ENCODE data around the gene KNG1. TPM values are rescaled to one million over a fixed set of nuclear protein-coding genes. Genes with fewer than 3 reads are reported as not detected.
A peak's percentile ranks its signal among the peaks of the same experiment; 100 is the strongest.

KNG1 gene
- total RNA-seq, 1 donor from 2014 or later = not detected

- Mint-ChIP-seq H3K4me3 (no peak overlapping the region), H3K36me3 (no peaks in the 10 kb centered on the region), H3K27ac (no peak overlapping the region), H3K9me3 (no peaks in the 10 kb centered on the region), H3K4me1 (ENCODE audit: unreplicated experiment) (peaks cover 7% of the 10 kb centered on the region), H3K27me3 (peaks cover 9% of the 10 kb centered on the region)
- DNase-seq (ENCODE audit: extremely low spot score, unreplicated experiment) = no peak
- no peak for TF ChIP-seq CTCF (conservative IDR thresholded peaks at IDR 0.05)
Measured at GRCh38 chr3:186754006-186754405, 36.8 kb downstream of the KNG1 start.

- no peak overlapping the region for H3K4me3 Mint-ChIP-seq
- peaks cover 7% of the 10 kb centered on the region for H3K4me1 Mint-ChIP-seq (ENCODE audit: unreplicated experiment)
- TF ChIP-seq CTCF (conservative IDR thresholded peaks at IDR 0.05) = no peak
- H3K27me3 Mint-ChIP-seq = peaks cover 9% of the 10 kb centered on the region
- no peaks in the 10 kb centered on the region for H3K36me3 Mint-ChIP-seq
- H3K27ac Mint-ChIP-seq = no peak overlapping the region
- no peak for DNase-seq (ENCODE audit: extremely low spot score, unreplicated experiment)
- no peaks in the 10 kb centered on the region for H3K9me3 Mint-ChIP-seq
Measured at GRCh38 chr3:186754871-186755270, 37.7 kb downstream of the KNG1 start.

- Mint-ChIP-seq H3K36me3 (no peaks in the 10 kb centered on the region), H3K4me3 (no peak overlapping the region), H3K4me1 (ENCODE audit: unreplicated experiment) (peaks cover 7% of the 10 kb centered on the region), H3K27me3 (peaks cover 9% of the 10 kb centered on the region), H3K9me3 (no peaks in the 10 kb centered on the region), H3K27ac (peak overlapping the region; percentile 68)
- no peak for TF ChIP-seq CTCF (conservative IDR thresholded peaks at IDR 0.05)
- no peak for DNase-seq (ENCODE audit: extremely low spot score, unreplicated experiment)
Measured at GRCh38 chr3:186757214-186757613, 40.1 kb downstream of the KNG1 start.

GRCh38 chr3:186757686-186758220, 40.6 kb downstream of the KNG1 start:
- no peaks in the 10 kb centered on the region for H3K9me3 Mint-ChIP-seq
- H3K4me3 Mint-ChIP-seq = no peak overlapping the region
- H3K4me1 Mint-ChIP-seq (ENCODE audit: unreplicated experiment) = peaks cover 7% of the 10 kb centered on the region
- no peak for TF ChIP-seq CTCF (conservative IDR thresholded peaks at IDR 0.05)
- H3K27me3 Mint-ChIP-seq = peaks cover 9% of the 10 kb centered on the region
- H3K27ac Mint-ChIP-seq = peak overlapping the region; percentile 68
- H3K36me3 Mint-ChIP-seq = no peaks in the 10 kb centered on the region
- DNase-seq (ENCODE audit: extremely low spot score, unreplicated experiment) = no peak

- no peaks in the 10 kb centered on the region for H3K36me3 Mint-ChIP-seq
- H3K4me1 Mint-ChIP-seq (ENCODE audit: unreplicated experiment) = peaks cover 3% of the 10 kb centered on the region
- no peak for TF ChIP-seq CTCF (conservative IDR thresholded peaks at IDR 0.05)
- H3K9me3 Mint-ChIP-seq = no peaks in the 10 kb centered on the region
- DNase-seq (ENCODE audit: extremely low spot score, unreplicated experiment) = no peak
- peak overlapping the region; percentile 94 for H3K27ac Mint-ChIP-seq
- H3K4me3 Mint-ChIP-seq = no peak overlapping the region
- peaks cover 4% of the 10 kb centered on the region for H3K27me3 Mint-ChIP-seq
Measured at GRCh38 chr3:186759231-186759930, 42.2 kb downstream of the KNG1 start.

Data from type B pancreatic cell (in vitro differentiated cells).